K562 (cell line): ENCODE data around the gene DAPK1. TPM values are rescaled to one million over a fixed set of nuclear protein-coding genes. Genes with fewer than 3 reads are reported as not detected.
A peak's percentile ranks its signal among the peaks of the same experiment; 100 is the strongest.

Experiments
- ATF7 ChIP-seq: fragments of 450-650 bp; IDR thresholded peaks from 2 replicates; pipeline ENCODE4 v1.7.1; 2014; ENCODE audit warnings: mild to moderate bottlenecking, moderate library complexity
- CBX1 ChIP-seq: sonication (generic); IDR thresholded peaks from 2 replicates; pipeline ENCODE4 v1.6.1; 2016; ENCODE audit warnings: antibody characterized with exemption, low read depth, mild to moderate bottlenecking
- CREM ChIP-seq: IDR thresholded peaks from 2 replicates; pipeline ENCODE4 v1.6.1; 2014; ENCODE audit warnings: antibody characterized with exemption, low read depth
- CXXC5 ChIP-seq: fragments of 250-450 bp; sonication (Bioruptor Pico); IDR thresholded peaks from 2 replicates; pipeline ENCODE4 v1.8.0; 2022; ENCODE audit warnings: inconsistent platforms, mild to moderate bottlenecking, moderate library complexity
- ETS1 ChIP-seq: conservative IDR thresholded peaks from 2 replicates; pipeline ENCODE4 v1.6.1; 2011; ENCODE audit warnings: low read depth, mild to moderate bottlenecking, low read length; ENCODE audit not compliant: control insufficient read depth
- HMGXB4 ChIP-seq: sonication (generic); formaldehyde crosslinking; IDR thresholded peaks from 2 replicates; pipeline ENCODE4 v1.8.1; 2023; ENCODE audit warnings: mild to moderate bottlenecking, missing genetic modification reagents
- KAT7 ChIP-seq: sonication (generic); formaldehyde crosslinking; IDR thresholded peaks from 2 replicates; pipeline ENCODE4 v1.8.0; 2022; ENCODE audit warnings: missing genetic modification reagents, mild to moderate bottlenecking, borderline replicate concordance
- KLF16 ChIP-seq: IDR thresholded peaks from 2 replicates; pipeline ENCODE4 v1.6.1; 2016; ENCODE audit warnings: antibody characterized with exemption
- MEF2D ChIP-seq: conservative IDR thresholded peaks from 2 replicates; pipeline ENCODE4 v1.6.1; 2016; ENCODE audit warnings: low read depth, missing genetic modification characterization, missing compliant biosample characterization
- MEIS2 ChIP-seq: fragments of 450-650 bp; IDR thresholded peaks from 2 replicates; pipeline ENCODE4 v1.6.1; 2014; ENCODE audit warnings: mild to moderate bottlenecking; ENCODE audit not compliant: partially characterized antibody
- MLLT1 ChIP-seq, 2 experiments: fragments of 450-650 bp; IDR thresholded peaks; 2 replicates each; pipeline ENCODE4 v1.6.1; 2016
- MNT ChIP-seq, 2 experiments: fragments of 450-650 bp; conservative IDR thresholded peaks; 2 replicates each; pipeline ENCODE4 v1.6.1; 2017; ENCODE audit warnings: mild to moderate bottlenecking in 2 of 2, moderate library complexity in 2 of 2
- PHB2 ChIP-seq: fragments of 450-650 bp; IDR thresholded peaks from 2 replicates; pipeline ENCODE4 v1.6.1; 2017; ENCODE audit warnings: low read depth
- POLR2B ChIP-seq: fragments of 450-650 bp; IDR thresholded peaks from 2 replicates; pipeline ENCODE4 v1.6.1; 2018; ENCODE audit warnings: low read depth; ENCODE audit not compliant: partially characterized antibody
- RBBP5 ChIP-seq: fragments of 200-600 bp; sonication (generic); IDR thresholded peaks from 2 replicates; pipeline ENCODE4 v1.6.1; 2012; ENCODE audit warnings: borderline replicate concordance, mild to moderate bottlenecking, low read length, control low read depth, inconsistent platforms; ENCODE audit not compliant: insufficient read depth, poor library complexity, severe bottlenecking
- RNF2 ChIP-seq: sonication (generic); IDR thresholded peaks from 2 replicates; pipeline ENCODE4 v1.6.1; 2016
- SMAD4 ChIP-seq: fragments of 250-450 bp; sonication (Bioruptor Pico); conservative IDR thresholded peaks from 2 replicates; pipeline ENCODE4 v1.8.0; 2021; ENCODE audit warnings: inconsistent platforms, mild to moderate bottlenecking, moderate library complexity
- SUPT5H ChIP-seq: fragments of 450-650 bp; IDR thresholded peaks from 2 replicates; pipeline ENCODE4 v1.6.1; 2016
- XRCC5 ChIP-seq: fragments of 200-400 bp; formaldehyde crosslinking; IDR thresholded peaks from 2 replicates; pipeline ENCODE4 v1.6.1; 2017; ENCODE audit warnings: low read depth, mild to moderate bottlenecking, low read length
- ZBTB7A ChIP-seq: IDR thresholded peaks from 2 replicates; pipeline ENCODE4 v1.6.1; 2011; ENCODE audit warnings: low read depth, mild to moderate bottlenecking, low read length, moderate library complexity, borderline replicate concordance; ENCODE audit not compliant: control insufficient read depth
- ZNF174 ChIP-seq: fragments of 250-450 bp; sonication (Bioruptor Pico); IDR thresholded peaks from 2 replicates; pipeline ENCODE4 v1.4.0; 2020; ENCODE audit warnings: mild to moderate bottlenecking
- ZNF316 ChIP-seq: fragments of 450-650 bp; IDR thresholded peaks from 2 replicates; pipeline ENCODE4 v1.6.1; 2016
- polyA plus RNA-seq, 8 experiments: library from polyadenylated mRNA; depleted of rRNA in 4 of 8; stranded (reverse) in 5 of 8; unstranded in 3 of 8; fragments of >200 nt; fragmentation: Nextera tagmentation in 2 of 8; fragmentation: Illumina TruSeq in 1 of 8; extraction: Ambion mirVana in 2 of 8; extraction: Trizol in 1 of 8; gene quantifications; 2 replicates each; pipeline versions ENCODE4 v1.2.1 to v1.2.3, GENCODE V29; 2011 to 2014; ENCODE audit warnings: inconsistent platforms in 1 of 8, missing spikeins in 1 of 8
- total RNA-seq, 7 experiments: library from RNA; depleted of rRNA in 6 of 7; stranded (reverse); fragments of >200 nt in 6 of 7; fragmentation: Illumina TruSeq in 2 of 7; extraction: Trizol in 2 of 7; gene quantifications; 2 replicates each; pipeline versions ENCODE4 v1.2.1 to v1.2.3, GENCODE V29; 2011 to 2021; ENCODE audit warnings: low replicate concordance in 1 of 7

DAPK1 gene
- total and polyA plus RNA-seq, 9 of the 15 experiments (the other 6 are each of a cell fraction or from before 2014, with no cell fraction given) = 1.7 to 26.4 (median 15.8) TPM

- TF ChIP-seq ETS1 = 0 out of 2 replicates have a peak, but pooled peaks have one; percentile 29
- peak; percentile 78 for TF ChIP-seq POLR2B
- TF ChIP-seq KLF16 = peak; percentile 60
- TF ChIP-seq ZNF174 (CRISPR knock-in tag) = no peak
- peak in 1 of 2 experiments; percentile 46; a peak in 1 of 4 replicates for TF ChIP-seq MLLT1 (IDR thresholded peaks at IDR 0.05)
- no peak for TF ChIP-seq PHB2
- TF ChIP-seq RNF2 = peak; percentile 34; the same call in 1 of the 2 replicates
- peak; percentile 66; the same call in 1 of the 2 replicates for TF ChIP-seq HMGXB4 (CRISPR knock-in tag)
- no peak for TF ChIP-seq MEF2D
- TF ChIP-seq ATF7 = peak; percentile 72; the same call in 1 of the 2 replicates
- peak; percentile 52 for TF ChIP-seq RBBP5
- peak; percentile 33; the same call in 1 of the 2 replicates for TF ChIP-seq ZBTB7A
- TF ChIP-seq MNT (conservative IDR thresholded peaks at IDR 0.05) = peak in 1 of 2 experiments; percentile 69; a peak in 3 of 4 replicates
- TF ChIP-seq MEIS2 = peak; percentile 43
- no peak for TF ChIP-seq XRCC5
- TF ChIP-seq SUPT5H = peak; percentile 80
- TF ChIP-seq ZNF316 = 0 out of 2 replicates have a peak, but pooled peaks have one; percentile 7
- TF ChIP-seq KAT7 (CRISPR knock-in tag) = peak; percentile 93
- peak; percentile 54; the same call in 1 of the 2 replicates for TF ChIP-seq CBX1
- peak; percentile 94 for TF ChIP-seq SMAD4 (CRISPR knock-in tag)
- TF ChIP-seq CXXC5 (CRISPR knock-in tag) = peak; percentile 53; the same call in 1 of the 2 replicates
- peak; percentile 88 for TF ChIP-seq CREM
These were observed 228.4 kb downstream of the DAPK1 start, which contains the start of gene CTSL (continued) for GRCh38 chr9:87725900-87726709.
